IMR-90 (cell line): Measurements from ENCODE around the gene AKAP6. TPM values are rescaled to one million over a fixed set of nuclear protein-coding genes. Genes with fewer than 3 reads are reported as not detected.

Experiments
- ATAC-seq: fragments of 200-7000 bp; cut with Tn5 transposase; 2 replicates; pipeline ENCODE4 v1.9.1; 2020; ENCODE audit warnings: low read depth, mild to moderate bottlenecking, moderate library complexity
- BruUV-seq: library from RNA; stranded (reverse); fragments of 400-500 nt; replicated peaks from 2 replicates; lab custom pipeline; 2021; lab: Mats Ljungman, UMichigan
- CTCF ChIA-PET: fragments of 300-600 bp; formaldehyde crosslinking; extraction: SDS; loops from one replicate; lab custom pipeline; 2021; ENCODE audit warnings: antibody characterized with exemption; lab: Yijun Ruan, JAX
- POLR2A ChIA-PET: fragments of 300-600 bp; sonication (Branson Sonifier 250); formaldehyde crosslinking; loops from one replicate; lab custom pipeline; 2022; ENCODE audit warnings: antibody characterized with exemption; ENCODE audit not compliant: unreplicated experiment; lab: Charles Lee
- DNase-seq: peaks from one replicate; pipeline ENCODE4 v3.0.0; 2013
- H2AFZ ChIP-seq: replicated peaks from 2 replicates; pipeline ENCODE3; 2013; ENCODE audit warnings: low read length, mild to moderate bottlenecking; ENCODE audit not compliant: poor library complexity
- H2AK5ac ChIP-seq: 2 replicates; pipeline ENCODE4 v1.6.1; 2013; ENCODE audit warnings: low read depth, low read length, inconsistent platforms
- H2AK9ac ChIP-seq: replicated peaks from 2 replicates; pipeline ENCODE3; 2013; ENCODE audit warnings: mild to moderate bottlenecking, low read depth, low read length, moderate library complexity; ENCODE audit not compliant: poor library complexity
- H2BK120ac ChIP-seq: 2 replicates; pipeline ENCODE4 v1.6.1; 2013; ENCODE audit warnings: low read depth, low read length, inconsistent platforms
- H2BK15ac ChIP-seq: 3 replicates; pipeline ENCODE4 v1.6.1; 2013; ENCODE audit warnings: low read depth, low read length, inconsistent platforms
- H2BK20ac ChIP-seq: 2 replicates; pipeline ENCODE4 v1.6.1; 2013; ENCODE audit warnings: low read depth, mild to moderate bottlenecking, inconsistent platforms, low read length, moderate library complexity
- H2BK5ac ChIP-seq: 2 replicates; pipeline ENCODE4 v1.6.1; 2013; ENCODE audit warnings: mild to moderate bottlenecking, low read depth, low read length, inconsistent platforms; ENCODE audit not compliant: poor library complexity, severe bottlenecking
- H3K14ac ChIP-seq: replicated peaks from 2 replicates; pipeline ENCODE4 v1.6.1; 2013; ENCODE audit warnings: low read depth, low read length, inconsistent platforms
- H3K18ac ChIP-seq: 2 replicates; pipeline ENCODE4 v1.6.1; 2013; ENCODE audit warnings: low read depth, low read length, control low read depth
- H3K23ac ChIP-seq: 2 replicates; pipeline ENCODE4 v1.6.1; 2013; ENCODE audit warnings: low read depth, low read length, inconsistent platforms
- H3K27ac ChIP-seq: 2 replicates; pipeline ENCODE4 v1.5.1; 2013; ENCODE audit warnings: mild to moderate bottlenecking, control low read depth, low read length; ENCODE audit not compliant: insufficient read depth
- H3K27me3 ChIP-seq: 2 replicates; pipeline ENCODE4 v1.6.1; 2013; ENCODE audit warnings: low read length; ENCODE audit not compliant: control insufficient read depth, insufficient read depth
- H3K36me3 ChIP-seq: 2 replicates; pipeline ENCODE4 v1.6.1; 2013; ENCODE audit warnings: low read length, mixed read lengths; ENCODE audit not compliant: control insufficient read depth, insufficient read depth
- H3K4ac ChIP-seq: 2 replicates; pipeline ENCODE4 v1.6.1; 2013; ENCODE audit warnings: low read depth, low read length, inconsistent platforms
- H3K4me1 ChIP-seq: 2 replicates; pipeline ENCODE4 v1.6.1; 2013; ENCODE audit warnings: low read length, mixed read lengths; ENCODE audit not compliant: control insufficient read depth, insufficient read depth
- H3K4me2 ChIP-seq: 2 replicates; pipeline ENCODE4 v1.6.1; 2013; ENCODE audit warnings: low read depth, mild to moderate bottlenecking, control low read depth, low read length, moderate library complexity
- H3K4me3 ChIP-seq: 2 replicates; pipeline ENCODE4 v1.5.1; 2013; ENCODE audit warnings: low read depth, mild to moderate bottlenecking, control low read depth, low read length, moderate library complexity; ENCODE audit not compliant: insufficient read depth
- H3K56ac ChIP-seq: 2 replicates; pipeline ENCODE4 v1.6.1; 2013; ENCODE audit warnings: low read length, inconsistent platforms; ENCODE audit not compliant: insufficient read depth; ENCODE audit errors: extremely low read depth
- H3K79me1 ChIP-seq, 2 experiments: 2 replicates each; pipeline ENCODE4 v1.6.1; 2013; ENCODE audit warnings: low read length in 2 of 2, inconsistent platforms in 1 of 2, low read depth in 1 of 2
- H3K9ac ChIP-seq: 2 replicates; pipeline ENCODE4 v1.6.1; 2013; ENCODE audit warnings: low read depth, low read length, control low read depth
- H3K9me1 ChIP-seq: 2 replicates; pipeline ENCODE4 v1.6.1; 2013; ENCODE audit warnings: low read length, inconsistent platforms; ENCODE audit not compliant: insufficient read depth
- H3K9me3 ChIP-seq: 2 replicates; pipeline ENCODE4 v1.6.1; 2013; ENCODE audit warnings: low read length; ENCODE audit not compliant: control insufficient read depth, insufficient read depth
- H4K20me1 ChIP-seq: 2 replicates; pipeline ENCODE4 v1.6.1; 2013; ENCODE audit warnings: low read length, inconsistent platforms; ENCODE audit not compliant: insufficient read depth
- H4K5ac ChIP-seq: 2 replicates; pipeline ENCODE4 v1.6.1; 2013; ENCODE audit warnings: mild to moderate bottlenecking, low read depth, low read length, control low read depth
- H4K8ac ChIP-seq, 2 experiments: 2 replicates each; pipeline ENCODE4 v1.6.1; 2013; ENCODE audit warnings: low read depth in 2 of 2, low read length in 2 of 2, control low read depth in 1 of 2, inconsistent platforms in 1 of 2
- H4K91ac ChIP-seq: 2 replicates; pipeline ENCODE4 v1.6.1; 2013; ENCODE audit warnings: low read depth, low read length, inconsistent platforms; ENCODE audit not compliant: insufficient read depth
- BHLHE40 ChIP-seq: fragments of 150-350 bp; IDR thresholded peaks from 2 replicates; pipeline ENCODE4 v1.6.1; 2016; ENCODE audit warnings: mild to moderate bottlenecking, low read depth, low read length
- CEBPB ChIP-seq: IDR thresholded peaks from 2 replicates; pipeline ENCODE4 v1.6.1; 2012; ENCODE audit warnings: low read depth, low read length, improper control_type of control experiment
- CHD1 ChIP-seq: IDR thresholded peaks from 2 replicates; pipeline ENCODE4 v1.6.1; 2012; ENCODE audit warnings: low read depth, low read length, improper control_type of control experiment
- CTCF ChIP-seq: conservative IDR thresholded peaks from 2 replicates; pipeline ENCODE4 v1.5.1; 2012; ENCODE audit warnings: mild to moderate bottlenecking, low read depth, low read length, improper control_type of control experiment
- ELK1 ChIP-seq: fragments of 150-350 bp; IDR thresholded peaks from 2 replicates; pipeline ENCODE4 v1.6.1; 2016; ENCODE audit warnings: low read depth, mild to moderate bottlenecking, low read length, moderate library complexity, borderline replicate concordance
- FOS ChIP-seq: fragments of 150-350 bp; IDR thresholded peaks from 2 replicates; pipeline ENCODE4 v1.6.1; 2016; ENCODE audit warnings: low read depth, low read length
- MAFK ChIP-seq: IDR thresholded peaks from 2 replicates; pipeline ENCODE4 v1.6.1; 2012; ENCODE audit warnings: low read depth, low read length, improper control_type of control experiment
- MAZ ChIP-seq: IDR thresholded peaks from 2 replicates; pipeline ENCODE4 v1.6.1; 2012; ENCODE audit warnings: low read depth, mild to moderate bottlenecking, low read length, improper control_type of control experiment, moderate library complexity, borderline replicate concordance
- MXI1 ChIP-seq: IDR thresholded peaks from 2 replicates; pipeline ENCODE4 v1.6.1; 2012; ENCODE audit warnings: low read depth, mild to moderate bottlenecking, low read length, moderate library complexity, borderline replicate concordance
- NFE2L2 ChIP-seq: fragments of 150-350 bp; IDR thresholded peaks from 2 replicates; pipeline ENCODE4 v1.6.1; 2016; ENCODE audit warnings: low read depth, mild to moderate bottlenecking, low read length
- POLR2A ChIP-seq: IDR thresholded peaks from 2 replicates; pipeline ENCODE4 v1.6.1; 2012; ENCODE audit warnings: mild to moderate bottlenecking, low read depth, low read length
- RAD21 ChIP-seq: IDR thresholded peaks from 2 replicates; pipeline ENCODE4 v1.6.1; 2012; ENCODE audit warnings: low read length, improper control_type of control experiment
- RCOR1 ChIP-seq: IDR thresholded peaks from 2 replicates; pipeline ENCODE4 v1.6.1; 2012; ENCODE audit warnings: mild to moderate bottlenecking, low read length, improper control_type of control experiment; ENCODE audit not compliant: insufficient replicate concordance
- RFX5 ChIP-seq: IDR thresholded peaks from 2 replicates; pipeline ENCODE4 v1.8.0; 2012; ENCODE audit warnings: low read depth, mild to moderate bottlenecking, low read length, moderate library complexity
- SMC3 ChIP-seq: fragments of 150-350 bp; IDR thresholded peaks from 2 replicates; pipeline ENCODE4 v1.6.1; 2016; ENCODE audit warnings: low read depth, mild to moderate bottlenecking, antibody characterized with exemption, low read length, moderate library complexity
- USF2 ChIP-seq: fragments of 150-350 bp; IDR thresholded peaks from 2 replicates; pipeline ENCODE4 v1.6.1; 2017; ENCODE audit warnings: mild to moderate bottlenecking, antibody characterized with exemption, low read length, low read depth
- WGBS, 2 experiments: methylation state at CpG; one replicate each; pipeline versions ENCODE4 v1.1.5 to v1.1.7; 2013; ENCODE audit warnings: missing lambda C conversion rate in 2 of 2; ENCODE audit not compliant: insufficient read length in 1 of 2; ENCODE audit errors: extremely low coverage in 2 of 2; 5-methylcytosine and 5-hydroxymethylcytosine counted together
- dilution Hi-C: fragments of 300-500 bp; cut with HindIII; formaldehyde crosslinking; loops from one replicate; pipeline ENCODE4 v1.14.3; 2018; ENCODE audit warnings: low sequenced_read_pairs; ENCODE audit not compliant: unreplicated experiment
- in situ Hi-C: fragments of 300-500 bp; cut with MboI; formaldehyde crosslinking; loops from 3 replicates; pipeline ENCODE4 v1.14.3; 2019; ENCODE audit warnings: low sequenced_read_pairs, inconsistent platforms, mixed read lengths
- intact Hi-C: fragments of 100-400 bp; cut with micrococcal nuclease; formaldehyde crosslinking; loops from 2 replicates; pipeline ENCODE4 v1.10.0; 2022
- polyA plus RNA-seq, 3 experiments: library from polyadenylated mRNA; depleted of rRNA; stranded (reverse); fragments of >200 nt; gene quantifications; 2 replicates each; pipeline ENCODE4 v1.2.3, GENCODE V29; 2012; ENCODE audit warnings: low replicate concordance in 1 of 3
- total RNA-seq: library from RNA; depleted of rRNA; stranded (reverse); fragments of >200 nt; gene quantifications from 2 replicates; pipeline ENCODE4 v1.2.3, GENCODE V29; 2012

AKAP6 gene
- total and polyA plus RNA-seq, 2 of the 4 experiments (the other 2 are of a cell fraction) = 0.22 to 1.6 TPM

- Histone ChIP-seq H3K79me1 (no peaks in the 10 kb centered on the region), H4K91ac (no peak overlapping the region), H3K14ac (no peak overlapping the region), H3K9me1 (no peaks in the 10 kb centered on the region), H4K20me1 (no peaks in the 10 kb centered on the region), H2BK120ac (no peak overlapping the region), H3K9ac (no peak overlapping the region), H2AFZ (no peak overlapping the region), H4K8ac (no peak overlapping the region), H3K18ac (no peak overlapping the region), H3K4me1 (peaks cover 6% of the 10 kb centered on the region), H2BK15ac (no peak overlapping the region), H3K23ac (no peak overlapping the region), H2BK20ac (no peak overlapping the region), H3K4ac (no peak overlapping the region), H2AK5ac (no peak overlapping the region), H3K27ac (no peak overlapping the region), H3K9me3 (no peaks in the 10 kb centered on the region), H3K56ac (no peak overlapping the region), H2BK5ac (no peak overlapping the region), H3K4me2 (no peak overlapping the region), H2AK9ac (no peak overlapping the region), H3K36me3 (no peaks in the 10 kb centered on the region), H3K4me3 (no peak overlapping the region), H4K5ac (no peak overlapping the region), H3K27me3 (no peaks in the 10 kb centered on the region; the same call in 1 of the 2 replicates)
- no CpG with 5 or more reads among the region's 4 CpGs for WGBS, 2 experiments
- ATAC-seq (no peak), DNase-seq (no peak)
- POLR2A ChIA-PET = no interaction called here
- dilution Hi-C loops = no loop called here
- BruUV-seq = no TSS peak
- CTCF ChIA-PET = no interaction called here
- in situ Hi-C loops = no loop called here
- intact Hi-C loops = loop anchor here (10.0 kb wide), 1 partner anchor 204 kb away; no protein-coding TSS in a partner anchor
- no peak for TF ChIP-seq MXI1
- TF ChIP-seq CTCF = no peak
- no peak for TF ChIP-seq USF2
- TF ChIP-seq POLR2A = no peak
- no peak for TF ChIP-seq SMC3
- TF ChIP-seq RFX5 = no peak
- TF ChIP-seq RAD21 = no peak
- no peak for TF ChIP-seq NFE2L2
- TF ChIP-seq CEBPB = no peak
- no peak for TF ChIP-seq MAZ
- TF ChIP-seq FOS = no peak
- no peak for TF ChIP-seq BHLHE40
- no peak for TF ChIP-seq ELK1
- no peak for TF ChIP-seq RCOR1
- no peak for TF ChIP-seq CHD1
- no peak for TF ChIP-seq MAFK
Measured at GRCh38 chr14:32818581-32818980, 489.5 kb downstream of the AKAP6 start.
